ENCODE data around the gene FRMD4A. TPM values are rescaled to one million over a fixed set of nuclear protein-coding genes. Genes with fewer than 3 reads are reported as not detected.
"Not testable (repeated sequence)": the region's sequence is repeated elsewhere in the genome, so short reads cannot be mapped to it uniquely, and the experiment has no call there.

The FRMD4A gene
- total RNA-seq, 3 donors from 2014 or later = 0.46 to 1.4 (median 0.76) TPM

DNA sequence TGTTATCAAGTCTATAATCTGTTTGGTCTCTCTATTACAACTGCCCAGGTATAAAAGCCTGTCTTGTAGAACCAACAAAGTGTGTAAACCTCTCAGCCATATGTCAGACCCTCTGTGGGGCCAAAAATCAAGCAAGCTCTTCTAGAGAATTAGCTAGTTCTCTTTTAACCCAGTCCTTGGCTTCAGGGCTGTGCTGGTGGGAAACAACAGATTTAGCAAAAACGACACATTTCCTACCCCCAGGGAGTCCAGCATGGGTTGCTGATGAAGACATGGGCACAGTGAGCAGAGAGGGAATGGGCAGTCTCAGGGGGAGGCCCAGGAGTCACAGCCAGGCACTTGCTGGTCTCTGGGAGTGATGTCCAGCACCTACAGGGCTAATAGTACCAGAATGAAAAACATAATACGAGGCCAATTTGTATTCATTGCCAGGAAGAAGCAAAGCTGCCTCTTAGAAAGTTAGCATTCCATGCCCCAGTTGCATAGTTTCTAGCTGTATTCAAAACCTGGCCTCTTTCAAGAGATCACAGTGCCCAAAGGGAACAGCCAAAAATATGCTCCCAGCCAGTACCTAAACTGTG, 80.1 kb downstream of the FRMD4A start:
- H3K4me1 Mint-ChIP-seq (ENCODE audit: low read depth) = no peaks in the 10 kb centered on the region
- no peaks in the 10 kb centered on the region for H3K36me3 Mint-ChIP-seq (ENCODE audit: insufficient read depth)
- H3K27me3 Mint-ChIP-seq (ENCODE audit: low read depth) = peaks cover 9% of the 10 kb centered on the region
- no peak for DNase-seq
- H3K9me3 Mint-ChIP-seq = peaks cover 11% of the 10 kb centered on the region
- no peak overlapping the region for H3K4me3 Mint-ChIP-seq
- ATAC-seq = no peak

DNA sequence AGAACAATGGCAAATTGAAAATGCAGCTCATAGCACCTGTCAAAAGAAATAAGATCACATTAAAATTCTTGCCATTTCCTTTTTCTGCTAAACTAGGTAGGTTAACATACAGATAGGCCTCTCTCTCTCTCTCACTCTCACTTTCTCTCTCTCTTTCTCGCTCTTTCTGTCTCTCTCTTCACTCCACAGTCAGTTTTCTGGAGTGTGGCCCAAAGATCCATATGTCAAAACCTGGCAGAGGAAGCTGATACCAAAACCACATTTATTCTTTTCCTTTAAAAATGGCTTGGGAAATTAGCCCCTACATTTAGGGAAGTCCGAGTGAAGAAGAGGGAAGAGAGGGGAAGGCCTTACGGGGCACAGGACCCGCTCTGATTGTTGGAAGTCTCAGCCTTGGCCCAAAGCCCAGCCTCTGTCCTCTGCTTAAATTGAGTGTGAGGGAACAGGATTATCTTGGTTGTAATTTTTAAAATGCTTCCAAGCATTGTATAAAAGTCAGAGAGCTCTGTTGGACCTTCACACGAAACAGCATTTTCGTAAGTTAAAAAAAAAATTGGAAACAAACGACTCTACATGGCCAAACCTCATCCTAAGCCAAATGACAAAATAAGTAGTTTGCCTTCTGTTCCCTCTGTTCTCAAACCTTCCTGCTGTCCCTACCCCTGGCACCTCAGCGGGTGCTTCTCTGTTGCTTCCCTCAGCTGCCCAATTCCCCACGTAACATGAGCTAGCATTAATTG, 83.2 kb downstream of the FRMD4A start:
- H3K4me3 Mint-ChIP-seq = no peak overlapping the region
- H3K36me3 Mint-ChIP-seq (ENCODE audit: insufficient read depth) = no peaks in the 10 kb centered on the region
- ATAC-seq = no peak
- DNase-seq = no peak
- peaks cover 2% of the 10 kb centered on the region for H3K27me3 Mint-ChIP-seq (ENCODE audit: low read depth)
- H3K4me1 Mint-ChIP-seq (ENCODE audit: low read depth) = no peaks in the 10 kb centered on the region
- H3K9me3 Mint-ChIP-seq = peaks cover 14% of the 10 kb centered on the region

DNA sequence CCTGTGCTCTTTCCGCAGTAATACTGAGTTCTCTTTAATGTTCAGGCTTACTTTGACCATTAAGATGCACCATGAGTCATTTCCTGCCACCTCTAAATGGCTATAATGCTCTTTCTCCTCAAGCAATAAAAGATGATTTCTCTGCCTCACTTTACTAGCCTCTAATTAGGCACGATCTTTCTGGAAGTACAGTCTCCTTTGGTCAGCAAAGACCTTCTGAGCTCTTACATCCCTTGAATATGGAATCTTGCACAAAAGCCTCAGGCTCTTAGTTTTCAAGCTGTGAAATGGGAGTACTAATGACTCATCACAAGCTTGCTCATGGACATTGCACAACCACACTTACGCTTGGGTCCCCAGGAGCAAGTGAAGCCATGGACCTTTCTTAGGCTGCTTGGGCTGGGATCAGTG, 85.9 kb downstream of the FRMD4A start:
- Mint-ChIP-seq H3K9me3 (peaks cover 3% of the 10 kb centered on the region), H3K27me3 (ENCODE audit: low read depth) (peaks cover 13% of the 10 kb centered on the region)

GRCh38 chr10:14244147-14244546, 86.6 kb downstream of the FRMD4A start:
- Mint-ChIP-seq H3K9me3 (peaks cover 3% of the 10 kb centered on the region), H3K36me3 (ENCODE audit: insufficient read depth) (no peaks in the 10 kb centered on the region), H3K4me1 (ENCODE audit: low read depth) (no peaks in the 10 kb centered on the region), H3K27me3 (ENCODE audit: low read depth) (peaks cover 16% of the 10 kb centered on the region), H3K4me3 (no peak overlapping the region)
- no peak for DNase-seq
- no peak for ATAC-seq

More for the DNA sequence above, 85.9 kb downstream of the FRMD4A start:
- ATAC-seq = no peak
- Mint-ChIP-seq H3K4me1 (ENCODE audit: low read depth) (no peaks in the 10 kb centered on the region), H3K4me3 (no peak overlapping the region), H3K36me3 (ENCODE audit: insufficient read depth) (no peaks in the 10 kb centered on the region)
- no peak for DNase-seq

GRCh38 chr10:14243221-14243620, 87.5 kb downstream of the FRMD4A start:
- DNase-seq (no peak), ATAC-seq (no peak)
- Mint-ChIP-seq H3K27me3 (ENCODE audit: low read depth) (peaks cover 23% of the 10 kb centered on the region), H3K4me3 (no peak overlapping the region), H3K9me3 (peaks cover 7% of the 10 kb centered on the region), H3K36me3 (ENCODE audit: insufficient read depth) (no peaks in the 10 kb centered on the region), H3K4me1 (ENCODE audit: low read depth) (no peaks in the 10 kb centered on the region)

- H3K4me1 Mint-ChIP-seq (ENCODE audit: low read depth) = no peaks in the 10 kb centered on the region
- ATAC-seq (no peak), DNase-seq (no peak)
- H3K36me3 Mint-ChIP-seq (ENCODE audit: insufficient read depth) = no peaks in the 10 kb centered on the region
- no peak overlapping the region for H3K4me3 Mint-ChIP-seq
- peaks cover 24% of the 10 kb centered on the region for H3K27me3 Mint-ChIP-seq (ENCODE audit: low read depth)
- peaks cover 7% of the 10 kb centered on the region for H3K9me3 Mint-ChIP-seq
These were observed 89.5 kb downstream of the FRMD4A start for GRCh38 chr10:14241196-14241595.

GRCh38 chr10:14240253-14241189, 90.2 kb downstream of the FRMD4A start:
- Mint-ChIP-seq H3K4me1 (ENCODE audit: low read depth) (no peaks in the 10 kb centered on the region), H3K36me3 (ENCODE audit: insufficient read depth) (no peaks in the 10 kb centered on the region), H3K9me3 (peaks cover 7% of the 10 kb centered on the region), H3K4me3 (no peak overlapping the region), H3K27me3 (ENCODE audit: low read depth) (peaks cover 24% of the 10 kb centered on the region)
- DNase-seq = no peak
- peak in 1 of 2 donors; percentile 23 for ATAC-seq

- H3K9me3 Mint-ChIP-seq; H3K4me1 Mint-ChIP-seq (ENCODE audit: low read depth); H3K4me3 Mint-ChIP-seq; H3K36me3 Mint-ChIP-seq (ENCODE audit: insufficient read depth); DNase-seq; ATAC-seq: not testable (repeated sequence)
- peaks cover 38% of the 10 kb centered on the region for H3K27me3 Mint-ChIP-seq (ENCODE audit: low read depth)
These were observed 92.1 kb downstream of the FRMD4A start for GRCh38 chr10:14238659-14239058.

DNA sequence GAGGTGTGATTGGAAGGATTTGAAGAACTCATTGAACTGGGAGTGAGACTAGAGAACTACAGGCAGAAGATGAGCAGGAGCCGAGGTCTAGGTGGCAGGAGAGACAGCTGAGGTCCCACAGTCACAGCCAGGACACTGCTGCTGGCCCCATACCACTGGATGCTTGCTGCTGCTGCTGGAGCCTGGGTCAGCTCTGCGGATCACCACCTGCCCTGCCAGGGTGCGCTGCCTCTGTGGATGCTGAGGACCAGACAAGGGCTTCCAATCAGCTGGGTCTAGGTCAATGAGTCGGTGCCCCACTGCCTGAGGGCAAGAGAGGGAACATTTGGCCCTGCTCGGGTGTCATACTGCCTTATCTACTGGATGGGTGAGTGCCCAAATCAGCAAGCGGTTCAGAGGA, 94.4 kb downstream of the FRMD4A start:
- peaks cover 5% of the 10 kb centered on the region for H3K4me1 Mint-ChIP-seq (ENCODE audit: low read depth)
- DNase-seq (no peak), ATAC-seq (no peak)
- H3K36me3 Mint-ChIP-seq (ENCODE audit: insufficient read depth) = no peaks in the 10 kb centered on the region
- peaks cover 4% of the 10 kb centered on the region for H3K9me3 Mint-ChIP-seq
- H3K4me3 Mint-ChIP-seq = no peak overlapping the region
- peaks cover 37% of the 10 kb centered on the region for H3K27me3 Mint-ChIP-seq (ENCODE audit: low read depth)

GRCh38 chr10:14235566-14236195, 95.0 kb downstream of the FRMD4A start:
- DNase-seq (no peak), ATAC-seq (no peak)
- no peak overlapping the region for H3K4me3 Mint-ChIP-seq
- H3K27me3 Mint-ChIP-seq (ENCODE audit: low read depth) = peaks cover 36% of the 10 kb centered on the region
- peaks cover 6% of the 10 kb centered on the region for H3K9me3 Mint-ChIP-seq
- no peaks in the 10 kb centered on the region for H3K36me3 Mint-ChIP-seq (ENCODE audit: insufficient read depth)
- peaks cover 5% of the 10 kb centered on the region for H3K4me1 Mint-ChIP-seq (ENCODE audit: low read depth)

GRCh38 chr10:14233566-14233965, 97.2 kb downstream of the FRMD4A start:
- H3K9me3 Mint-ChIP-seq = peaks cover 6% of the 10 kb centered on the region
- H3K4me3 Mint-ChIP-seq = no peak overlapping the region
- peaks cover 31% of the 10 kb centered on the region for H3K27me3 Mint-ChIP-seq (ENCODE audit: low read depth)
- peaks cover 5% of the 10 kb centered on the region for H3K4me1 Mint-ChIP-seq (ENCODE audit: low read depth)
- DNase-seq = no peak
- no peak for ATAC-seq
- H3K36me3 Mint-ChIP-seq (ENCODE audit: insufficient read depth) = no peaks in the 10 kb centered on the region

DNA sequence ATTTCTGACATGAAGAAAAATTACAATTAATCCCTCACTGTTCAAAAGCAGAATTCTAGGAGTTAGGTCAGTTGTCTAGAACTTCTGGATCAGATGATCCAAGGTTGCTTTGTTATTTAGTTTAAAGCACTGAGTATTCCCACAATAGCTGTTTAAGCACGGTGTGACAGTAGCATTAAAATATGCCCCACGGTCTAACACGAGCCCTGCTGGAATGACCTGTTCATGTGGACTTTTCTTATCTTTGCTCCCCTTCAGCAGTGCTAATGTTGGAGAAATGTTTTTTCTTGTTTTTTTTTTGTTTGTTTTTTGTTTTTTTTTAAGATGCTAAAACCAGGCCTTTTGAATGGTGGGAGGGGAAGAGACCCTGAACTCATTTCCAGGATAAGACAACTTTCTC, 101.9 kb downstream of the FRMD4A start:
- ATAC-seq, H3K4me3 Mint-ChIP-seq, DNase-seq: not testable (repeated sequence)

GRCh38 chr10:14225379-14225778, 105.3 kb downstream of the FRMD4A start:
- Mint-ChIP-seq H3K4me3 (no peak overlapping the region), H3K36me3 (ENCODE audit: insufficient read depth) (no peaks in the 10 kb centered on the region), H3K27me3 (ENCODE audit: low read depth) (peaks cover 24% of the 10 kb centered on the region), H3K9me3 (no peaks in the 10 kb centered on the region), H3K4me1 (ENCODE audit: low read depth) (no peaks in the 10 kb centered on the region)
- DNase-seq (no peak), ATAC-seq (no peak)

More for the DNA sequence above, 101.9 kb downstream of the FRMD4A start:
- not testable (repeated sequence) for H3K9me3 Mint-ChIP-seq; H3K36me3 Mint-ChIP-seq (ENCODE audit: insufficient read depth); H3K4me1 Mint-ChIP-seq (ENCODE audit: low read depth)
- peaks cover 28% of the 10 kb centered on the region for H3K27me3 Mint-ChIP-seq (ENCODE audit: low read depth)

- Mint-ChIP-seq H3K36me3 (ENCODE audit: insufficient read depth) (no peaks in the 10 kb centered on the region), H3K4me1 (ENCODE audit: low read depth) (no peaks in the 10 kb centered on the region), H3K27me3 (ENCODE audit: low read depth) (peaks cover 14% of the 10 kb centered on the region), H3K4me3 (no peak overlapping the region), H3K9me3 (no peaks in the 10 kb centered on the region)
- DNase-seq (no peak), ATAC-seq (no peak)
These were observed 110.7 kb downstream of the FRMD4A start for GRCh38 chr10:14220026-14220425.
